Liver (tissue), 3 donors: ENCODE results near the gene ST3GAL5.

Source experiments
- CTCF ChIP-seq: fragments of 150-350 bp; IDR thresholded peaks from 2 replicates; pipeline ENCODE4 v1.5.1; 2017; ENCODE audit warnings: improper control_type of control experiment, low read depth, low read length; ENCODE audit not compliant: missing input control
- EGR1 ChIP-seq, 2 donors: IDR thresholded peaks; 2 replicates each; pipeline ENCODE4 v1.6.1; 2016 to 2018; ENCODE audit warnings: antibody characterized with exemption in 2 of 2, low read depth in 2 of 2
- GABPA ChIP-seq, 2 donors: IDR thresholded peaks in 1 of 2; conservative IDR thresholded peaks in 1 of 2; 2 replicates each; pipeline ENCODE4 v1.6.1; 2016; ENCODE audit warnings: antibody characterized with exemption in 2 of 2, mild to moderate bottlenecking in 1 of 2, moderate library complexity in 1 of 2
- HNF4G ChIP-seq: IDR thresholded peaks from 2 replicates; pipeline ENCODE4 v1.6.1; 2016; ENCODE audit warnings: antibody characterized with exemption
- JUND ChIP-seq, 2 donors: IDR thresholded peaks; 2 replicates each; pipeline ENCODE4 v1.6.1; 2016; ENCODE audit warnings: antibody characterized with exemption in 2 of 2
- RAD21 ChIP-seq, 2 donors: IDR thresholded peaks; 2 replicates each; pipeline ENCODE4 v1.6.1; 2016; ENCODE audit warnings: antibody characterized with exemption in 2 of 2, mild to moderate bottlenecking in 2 of 2
- SP1 ChIP-seq: IDR thresholded peaks from 2 replicates; pipeline ENCODE4 v1.6.1; 2018; ENCODE audit warnings: antibody characterized with exemption, mild to moderate bottlenecking
- TAF1 ChIP-seq: conservative IDR thresholded peaks from 2 replicates; pipeline ENCODE4 v1.6.1; 2016; ENCODE audit warnings: antibody characterized with exemption, mild to moderate bottlenecking
- YY1 ChIP-seq: IDR thresholded peaks from 2 replicates; pipeline ENCODE4 v1.6.1; 2016; ENCODE audit warnings: antibody characterized with exemption, mild to moderate bottlenecking
- TF ChIP-seq, protein P1 (sequence below): IDR thresholded peaks from 2 replicates; pipeline ENCODE4 v1.6.1; 2016; ENCODE audit warnings: antibody characterized with exemption
- TF ChIP-seq, protein P2 (sequence below): IDR thresholded peaks from 2 replicates; pipeline ENCODE4 v1.6.1; 2016; ENCODE audit warnings: antibody characterized with exemption, mild to moderate bottlenecking
- TF ChIP-seq, protein P3 (sequence below): IDR thresholded peaks from 2 replicates; pipeline ENCODE4 v1.6.1; 2016; ENCODE audit warnings: antibody characterized with exemption
- TF ChIP-seq, protein P4 (sequence below): IDR thresholded peaks from 2 replicates; pipeline ENCODE4 v1.6.1; 2016; ENCODE audit warnings: antibody characterized with exemption
- donor health status: healthy.
- donor health status: healthy.

- TF ChIP-seq CTCF (no peak), EGR1 (IDR thresholded peaks at IDR 0.05; ENCODE audit: low read depth in 2 of 2) (no peak), JUND (IDR thresholded peaks at IDR 0.05) (no peak), TAF1 (no peak), YY1 (no peak), GABPA (IDR thresholded peaks at IDR 0.05 in 1 of 2, conservative IDR thresholded peaks at IDR 0.05 in 1 of 2) (no peak), RAD21 (IDR thresholded peaks at IDR 0.05) (no peak), SP1 (no peak), HNF4G (no peak)
- TF ChIP-seq, protein P1, sequence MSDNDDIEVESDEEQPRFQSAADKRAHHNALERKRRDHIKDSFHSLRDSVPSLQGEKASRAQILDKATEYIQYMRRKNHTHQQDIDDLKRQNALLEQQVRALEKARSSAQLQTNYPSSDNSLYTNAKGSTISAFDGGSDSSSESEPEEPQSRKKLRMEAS: no peak
- TF ChIP-seq, protein P2, sequence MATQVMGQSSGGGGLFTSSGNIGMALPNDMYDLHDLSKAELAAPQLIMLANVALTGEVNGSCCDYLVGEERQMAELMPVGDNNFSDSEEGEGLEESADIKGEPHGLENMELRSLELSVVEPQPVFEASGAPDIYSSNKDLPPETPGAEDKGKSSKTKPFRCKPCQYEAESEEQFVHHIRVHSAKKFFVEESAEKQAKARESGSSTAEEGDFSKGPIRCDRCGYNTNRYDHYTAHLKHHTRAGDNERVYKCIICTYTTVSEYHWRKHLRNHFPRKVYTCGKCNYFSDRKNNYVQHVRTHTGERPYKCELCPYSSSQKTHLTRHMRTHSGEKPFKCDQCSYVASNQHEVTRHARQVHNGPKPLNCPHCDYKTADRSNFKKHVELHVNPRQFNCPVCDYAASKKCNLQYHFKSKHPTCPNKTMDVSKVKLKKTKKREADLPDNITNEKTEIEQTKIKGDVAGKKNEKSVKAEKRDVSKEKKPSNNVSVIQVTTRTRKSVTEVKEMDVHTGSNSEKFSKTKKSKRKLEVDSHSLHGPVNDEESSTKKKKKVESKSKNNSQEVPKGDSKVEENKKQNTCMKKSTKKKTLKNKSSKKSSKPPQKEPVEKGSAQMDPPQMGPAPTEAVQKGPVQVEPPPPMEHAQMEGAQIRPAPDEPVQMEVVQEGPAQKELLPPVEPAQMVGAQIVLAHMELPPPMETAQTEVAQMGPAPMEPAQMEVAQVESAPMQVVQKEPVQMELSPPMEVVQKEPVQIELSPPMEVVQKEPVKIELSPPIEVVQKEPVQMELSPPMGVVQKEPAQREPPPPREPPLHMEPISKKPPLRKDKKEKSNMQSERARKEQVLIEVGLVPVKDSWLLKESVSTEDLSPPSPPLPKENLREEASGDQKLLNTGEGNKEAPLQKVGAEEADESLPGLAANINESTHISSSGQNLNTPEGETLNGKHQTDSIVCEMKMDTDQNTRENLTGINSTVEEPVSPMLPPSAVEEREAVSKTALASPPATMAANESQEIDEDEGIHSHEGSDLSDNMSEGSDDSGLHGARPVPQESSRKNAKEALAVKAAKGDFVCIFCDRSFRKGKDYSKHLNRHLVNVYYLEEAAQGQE: no peak
- TF ChIP-seq, protein P3, sequence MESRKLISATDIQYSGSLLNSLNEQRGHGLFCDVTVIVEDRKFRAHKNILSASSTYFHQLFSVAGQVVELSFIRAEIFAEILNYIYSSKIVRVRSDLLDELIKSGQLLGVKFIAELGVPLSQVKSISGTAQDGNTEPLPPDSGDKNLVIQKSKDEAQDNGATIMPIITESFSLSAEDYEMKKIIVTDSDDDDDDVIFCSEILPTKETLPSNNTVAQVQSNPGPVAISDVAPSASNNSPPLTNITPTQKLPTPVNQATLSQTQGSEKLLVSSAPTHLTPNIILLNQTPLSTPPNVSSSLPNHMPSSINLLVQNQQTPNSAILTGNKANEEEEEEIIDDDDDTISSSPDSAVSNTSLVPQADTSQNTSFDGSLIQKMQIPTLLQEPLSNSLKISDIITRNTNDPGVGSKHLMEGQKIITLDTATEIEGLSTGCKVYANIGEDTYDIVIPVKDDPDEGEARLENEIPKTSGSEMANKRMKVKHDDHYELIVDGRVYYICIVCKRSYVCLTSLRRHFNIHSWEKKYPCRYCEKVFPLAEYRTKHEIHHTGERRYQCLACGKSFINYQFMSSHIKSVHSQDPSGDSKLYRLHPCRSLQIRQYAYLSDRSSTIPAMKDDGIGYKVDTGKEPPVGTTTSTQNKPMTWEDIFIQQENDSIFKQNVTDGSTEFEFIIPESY: no peak
- TF ChIP-seq, protein P4, sequence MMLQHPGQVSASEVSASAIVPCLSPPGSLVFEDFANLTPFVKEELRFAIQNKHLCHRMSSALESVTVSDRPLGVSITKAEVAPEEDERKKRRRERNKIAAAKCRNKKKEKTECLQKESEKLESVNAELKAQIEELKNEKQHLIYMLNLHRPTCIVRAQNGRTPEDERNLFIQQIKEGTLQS: no peak
These were observed 20.2 kb upstream of the ST3GAL5 start for GRCh38 chr2:85909005-85909404.
